Uterine smooth muscle cell (primary cell): ENCODE results near the gene CAPS2. TPM values are rescaled to one million over a fixed set of nuclear protein-coding genes. Genes with fewer than 3 reads are reported as not detected.

Source experiments
- total RNA-seq: library from RNA; depleted of rRNA; stranded (reverse); fragments of >200 nt; gene quantifications from 2 replicates; pipeline ENCODE4 v1.2.3, GENCODE V29; 2014

The CAPS2 gene
- total RNA-seq: 9.2 and 9.4 TPM in 2 replicates

GRCh38 chr12:75329918-75330826, at the start of gene CAPS2:
Gene CAPS2, minus strand, starts transcription at chr12:75330324. Its CDS starts 3,826 bp downstream, at chr12:75326498.

DNA sequence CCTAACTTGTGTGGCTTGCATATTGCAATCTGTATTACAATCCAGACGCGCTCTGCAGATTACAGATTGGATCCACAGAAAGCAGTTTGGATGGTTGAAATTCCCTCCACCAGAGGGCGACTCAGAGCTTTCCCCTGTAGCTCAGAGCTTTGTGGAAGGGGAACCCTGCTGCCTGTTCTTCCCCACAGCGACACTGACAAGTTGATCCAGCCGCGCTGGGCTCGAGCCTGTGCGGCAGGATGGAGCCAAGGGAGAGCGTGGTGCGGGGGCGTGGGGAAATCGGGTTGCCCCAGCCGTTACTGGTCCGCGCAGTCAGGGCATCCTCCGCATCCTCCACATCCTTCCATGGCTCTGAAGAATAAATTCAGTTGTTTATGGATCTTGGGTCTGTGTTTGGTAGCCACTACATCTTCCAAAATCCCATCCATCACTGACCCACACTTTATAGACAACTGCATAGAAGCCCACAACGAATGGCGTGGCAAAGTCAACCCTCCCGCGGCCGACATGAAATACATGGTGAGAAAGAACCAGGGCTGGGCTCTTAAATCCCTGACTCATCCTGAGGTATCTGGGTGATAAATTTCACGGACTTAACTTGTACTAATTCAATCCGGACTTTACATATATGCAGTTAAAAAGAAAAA, 4.4 kb upstream of the CAPS2 start, which contains the start of gene GLIPR1L1:
TSS of gene GLIPR1L1 (plus strand) at position 287 of the 647 bp plus-strand sequence. CDS start at position 346, 59 bp downstream.

Other genes with a start within 250 kb of the CAPS2 start
- gene KCNC2, start 120.5 kb downstream of the CAPS2 start, total RNA-seq: 0.50 TPM in 1 of 2 replicates, not detected in the other
- not detected in 2 replicates for gene GLIPR1L1, start 4.3 kb upstream of the CAPS2 start, total RNA-seq
- 0.22 and 0.25 TPM in 2 replicates for gene GLIPR1L2, start 60.8 kb upstream of the CAPS2 start, total RNA-seq
- gene GLIPR1, start 150.4 kb upstream of the CAPS2 start, total RNA-seq: 79.2 and 115 TPM in 2 replicates
- 37.5 and 59.7 TPM in 2 replicates for gene KRR1, start 181.3 kb upstream of the CAPS2 start, total RNA-seq